Fibroblast of lung (primary cell): ENCODE results near the gene CFAP298. TPM values are rescaled to one million over a fixed set of nuclear protein-coding genes. Genes with fewer than 3 reads are reported as not detected.

Source experiments
- DNase-seq, 2 donors: peaks; one replicate each; pipeline versions ENCODE4 v3.0.0 to v3.0.0-alpha.2; 2010; ENCODE audit warnings: low read depth in 2 of 2
- H2AFZ ChIP-seq: 2 replicates; pipeline ENCODE4 v1.5.1; 2012; ENCODE audit warnings: low read length, control low read depth, inconsistent platforms
- H3K27ac ChIP-seq: 2 replicates; pipeline ENCODE4 v1.5.1; 2011; ENCODE audit warnings: low read length, control low read depth; ENCODE audit not compliant: insufficient read depth
- H3K27me3 ChIP-seq: 2 replicates; pipeline ENCODE4 v1.5.1; 2011; ENCODE audit warnings: mild to moderate bottlenecking, low read length; ENCODE audit not compliant: control insufficient read depth, insufficient read depth
- H3K36me3 ChIP-seq: 2 replicates; pipeline ENCODE4 v1.5.1; 2011; ENCODE audit warnings: low read length; ENCODE audit not compliant: control insufficient read depth, insufficient read depth
- H3K4me1 ChIP-seq: 2 replicates; pipeline ENCODE4 v1.5.1; 2011; ENCODE audit warnings: low read length; ENCODE audit not compliant: control insufficient read depth, insufficient read depth; ENCODE audit errors: extremely low read depth
- H3K4me2 ChIP-seq: 2 replicates; pipeline ENCODE4 v1.5.1; 2011; ENCODE audit warnings: low read length, control low read depth; ENCODE audit not compliant: insufficient read depth; ENCODE audit errors: extremely low read depth
- H3K4me3 ChIP-seq, 4 experiments: fragments of 200-600 bp in 1 of 4; sonication (generic) in 1 of 4; replicated peaks in 1 of 4; 2 replicates each; pipeline ENCODE4 v1.5.1; 2011 to 2016; ENCODE audit warnings: low read length in 4 of 4, low read depth in 3 of 4, mild to moderate bottlenecking in 3 of 4, control low read depth in 2 of 4, inconsistent platforms in 1 of 4, mixed read lengths in 1 of 4; ENCODE audit not compliant: insufficient read depth in 1 of 4; ENCODE audit errors: control extremely low read depth in 1 of 4
- H3K79me2 ChIP-seq: 2 replicates; pipeline ENCODE4 v1.5.1; 2012; ENCODE audit warnings: mild to moderate bottlenecking, low read length, inconsistent platforms; ENCODE audit not compliant: control insufficient read depth, insufficient read depth
- H3K9ac ChIP-seq: 2 replicates; pipeline ENCODE4 v1.5.1; 2011; ENCODE audit warnings: mild to moderate bottlenecking, low read length, control low read depth; ENCODE audit not compliant: insufficient read depth
- H3K9me3 ChIP-seq: 2 replicates; pipeline ENCODE4 v1.5.1; 2012; ENCODE audit warnings: low read depth, low read length; ENCODE audit not compliant: control insufficient read depth, insufficient read depth
- H4K20me1 ChIP-seq: 2 replicates; pipeline ENCODE4 v1.5.1; 2011; ENCODE audit warnings: low read length; ENCODE audit not compliant: control insufficient read depth, insufficient read depth; ENCODE audit errors: extremely low read depth
- CTCF ChIP-seq, 2 donors: IDR thresholded peaks in 1 of 2; conservative IDR thresholded peaks in 1 of 2; 1 replicate in 1 of 2; 2 replicates in 1 of 2; pipeline ENCODE4 v1.5.1; 2011 to 2012; ENCODE audit warnings: low read length in 2 of 2, control low read depth in 1 of 2, inconsistent platforms in 1 of 2, low read depth in 1 of 2, mild to moderate bottlenecking in 1 of 2
- EZH2 ChIP-seq: IDR thresholded peaks from 2 replicates; pipeline ENCODE4 v1.5.1; 2012; ENCODE audit warnings: low read length, control low read depth, mild to moderate bottlenecking; ENCODE audit errors: missing control alignments
- polyA plus RNA-seq, 2 donors: library from polyadenylated mRNA; depleted of rRNA in 1 of 2; stranded (reverse) in 1 of 2; unstranded in 1 of 2; fragments of >200 nt; gene quantifications; 2 replicates each; pipeline ENCODE4 v1.2.1, GENCODE V29; 2011 to 2012; ENCODE audit warnings: missing spikeins in 1 of 2
- total RNA-seq: library from RNA; depleted of rRNA; stranded (reverse); fragments of >200 nt; gene quantifications from 2 replicates; pipeline ENCODE4 v1.2.1, GENCODE V29; 2014

The CFAP298 gene
- total and polyA plus RNA-seq, 2 donors (not counting 1 experiment from before 2014, with no cell fraction given), result 18.7 to 20.9 TPM

- H2AFZ ChIP-seq, result no peak overlapping the region
- no peak overlapping the region for H3K27ac ChIP-seq
- no peaks in the 10 kb centered on the region for H3K9me3 ChIP-seq
- DNase-seq, result no peak
- H3K36me3 ChIP-seq, result no peaks in the 10 kb centered on the region
- no peaks in the 10 kb centered on the region for H3K79me2 ChIP-seq
- no peaks in the 10 kb centered on the region for H3K4me1 ChIP-seq
- peaks cover 24% of the 10 kb centered on the region for H3K27me3 ChIP-seq
- H3K4me3 ChIP-seq, result no peak overlapping the region
- H3K4me2 ChIP-seq, result no peak overlapping the region
- no peaks in the 10 kb centered on the region for H4K20me1 ChIP-seq
- H3K9ac ChIP-seq, result no peak overlapping the region
- TF ChIP-seq EZH2 (no peak), CTCF (conservative IDR thresholded peaks at IDR 0.05 in 1 of 2, IDR thresholded peaks at IDR 0.05 in 1 of 2; ENCODE audit: low read depth in 1 of 2, low read length in 2 of 2) (no peak)
These were observed 36.9 kb downstream of the CFAP298 start for GRCh38 chr21:32574946-32575925.

DNA sequence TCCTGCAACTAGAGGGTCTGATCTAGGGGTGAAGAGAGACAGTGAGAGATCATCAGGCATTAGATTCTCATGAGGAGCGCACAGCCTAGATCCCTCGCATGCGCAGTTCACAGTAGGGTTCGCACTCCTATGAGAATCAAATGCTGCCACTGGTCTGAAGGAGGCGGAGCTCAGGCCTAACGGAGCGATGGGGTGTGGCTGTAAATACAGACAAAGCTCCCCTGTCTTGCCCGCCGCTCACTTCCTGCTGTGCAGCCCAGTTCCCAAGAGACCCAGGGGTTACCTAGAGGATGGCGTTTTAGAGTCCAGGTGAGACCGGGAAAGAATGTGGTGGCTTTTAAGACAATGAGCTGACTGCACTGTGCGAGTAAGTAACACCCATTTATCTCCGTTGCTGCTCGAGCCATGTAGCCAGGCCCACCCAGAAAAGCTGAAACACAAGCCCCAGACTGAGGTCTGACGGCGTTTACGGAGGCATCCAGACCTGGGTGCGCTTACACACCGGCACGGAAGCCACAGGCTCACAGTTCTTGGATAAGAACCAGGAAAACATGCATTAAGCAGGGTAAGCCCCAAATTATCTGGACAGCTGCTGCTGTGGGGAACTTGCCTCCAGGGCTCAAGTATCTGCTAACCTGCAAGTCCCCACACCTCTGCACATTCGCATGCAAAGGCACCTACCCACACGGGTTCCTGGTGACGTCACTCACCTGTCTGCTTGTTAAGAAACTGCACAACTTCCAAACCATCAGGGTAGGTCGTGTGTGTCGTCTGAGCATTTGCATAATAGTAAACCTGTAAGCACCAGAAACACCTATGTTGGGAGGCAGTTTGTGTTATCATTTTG is 39.4 kb downstream of the CFAP298 start:
- Histone ChIP-seq H3K27me3 (peaks cover 10% of the 10 kb centered on the region), H2AFZ (no peak overlapping the region), H3K4me2 (no peak overlapping the region), H3K27ac (no peak overlapping the region), H3K79me2 (no peaks in the 10 kb centered on the region), H3K4me1 (peaks cover 5% of the 10 kb centered on the region), H3K9ac (no peak overlapping the region), H3K36me3 (no peaks in the 10 kb centered on the region), H3K9me3 (no peaks in the 10 kb centered on the region), H4K20me1 (no peaks in the 10 kb centered on the region), H3K4me3 (no peak overlapping the region)
- no peak for TF ChIP-seq EZH2
- no peak for TF ChIP-seq CTCF (conservative IDR thresholded peaks at IDR 0.05 in 1 of 2, IDR thresholded peaks at IDR 0.05 in 1 of 2; ENCODE audit: low read depth in 1 of 2, low read length in 2 of 2)
- DNase-seq, result no peak

DNA sequence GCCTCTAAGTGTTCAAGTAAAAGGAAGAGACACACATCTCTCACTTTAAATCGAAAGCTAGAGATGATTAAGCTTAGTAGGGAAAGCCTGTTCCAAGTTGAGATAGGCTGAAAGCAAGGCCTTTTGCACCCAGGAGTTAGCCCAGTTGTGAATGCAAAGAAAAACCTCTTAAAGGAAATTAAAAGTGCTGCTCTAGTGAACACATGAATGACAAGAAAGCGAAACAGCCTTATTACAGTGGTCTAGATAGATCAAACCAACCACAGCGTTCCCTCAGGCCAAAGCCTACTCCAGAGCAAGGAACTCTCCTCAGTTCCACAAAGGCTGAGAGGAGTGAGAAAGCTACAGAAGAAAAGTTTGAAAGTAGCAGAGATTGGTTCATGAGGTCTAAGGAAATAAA is 41.7 kb downstream of the CFAP298 start:
- no peak for DNase-seq
- no peaks in the 10 kb centered on the region for H3K79me2 ChIP-seq
- no peaks in the 10 kb centered on the region for H4K20me1 ChIP-seq
- H3K9ac ChIP-seq, result no peak overlapping the region
- no peaks in the 10 kb centered on the region for H3K36me3 ChIP-seq
- H3K4me3 ChIP-seq, result no peak overlapping the region
- peaks cover 5% of the 10 kb centered on the region for H3K4me1 ChIP-seq
- no peak overlapping the region for H2AFZ ChIP-seq
- no peak overlapping the region for H3K4me2 ChIP-seq
- peaks cover 10% of the 10 kb centered on the region for H3K27me3 ChIP-seq
- TF ChIP-seq CTCF (conservative IDR thresholded peaks at IDR 0.05 in 1 of 2, IDR thresholded peaks at IDR 0.05 in 1 of 2; ENCODE audit: low read depth in 1 of 2, low read length in 2 of 2) (no peak), EZH2 (no peak)
- H3K9me3 ChIP-seq, result no peaks in the 10 kb centered on the region
- H3K27ac ChIP-seq, result no peak overlapping the region
